Activated naive CD8-positive, alpha-beta T cell treated with anti-CD3 and anti-CD28 coated beads, Interleukin-2, amount 10 ng/mL, durations not matched to agents 7 days and 5 days (primary cell): ENCODE results near the gene SET. TPM values are rescaled to one million over a fixed set of nuclear protein-coding genes. Genes with fewer than 3 reads are reported as not detected.

Experiments used
- ATAC-seq: fragments of 150-1000 bp; cut with Tn5 transposase; one replicate; pipeline ENCODE4 v1.10.0; 2021; ENCODE audit warnings: low read depth, moderate library complexity
- POLR2A ChIA-PET: fragments of 350-600 bp; sonication (Branson Sonifier 250); formaldehyde crosslinking; loops from one replicate; lab custom pipeline; 2021; ENCODE audit warnings: antibody characterized with exemption; lab: Charles Lee
- DNase-seq: peaks from one replicate; pipeline ENCODE4 v3.0.0; 2021
- H3K27ac Mint-ChIP-seq: one replicate; pipeline ENCODE4 v1.8.0; 2022; ENCODE audit warnings: mild to moderate bottlenecking, mixed read lengths
- H3K27me3 Mint-ChIP-seq: one replicate; pipeline ENCODE4 v1.8.0; 2022; ENCODE audit warnings: mild to moderate bottlenecking, moderate library complexity, mixed read lengths
- H3K36me3 Mint-ChIP-seq: one replicate; pipeline ENCODE4 v1.8.0; 2021; ENCODE audit warnings: mild to moderate bottlenecking, mixed read lengths
- H3K4me1 Mint-ChIP-seq: one replicate; pipeline ENCODE4 v1.8.0; 2021; ENCODE audit warnings: mixed read lengths
- H3K4me3 Mint-ChIP-seq: one replicate; pipeline ENCODE4 v1.8.0; 2022; ENCODE audit warnings: mild to moderate bottlenecking, moderate library complexity, mixed read lengths
- H3K9me3 Mint-ChIP-seq: one replicate; pipeline ENCODE4 v1.8.0; 2021; ENCODE audit warnings: mixed read lengths
- total RNA-seq, 2 experiments: library from RNA; stranded (reverse); gene quantifications; one replicate each; pipeline ENCODE4 v1.2.3, GENCODE V29; 2021

Gene SET
- total RNA-seq, 2 experiments from 2014 or later, result 411 to 415 TPM

- peak; percentile 26 for DNase-seq
- no peaks in the 10 kb centered on the region for H3K9me3 Mint-ChIP-seq
- POLR2A ChIA-PET, result interaction anchor here (2.1 kb wide), 1 partner anchor 9 kb away, joined by 5 read pairs; no protein-coding TSS in a partner anchor
- no peak for ATAC-seq
- H3K36me3 Mint-ChIP-seq, result no peaks in the 10 kb centered on the region
- no peak overlapping the region for H3K4me3 Mint-ChIP-seq
- H3K27ac Mint-ChIP-seq, result no peak overlapping the region
- H3K27me3 Mint-ChIP-seq, result no peaks in the 10 kb centered on the region
- peaks cover 6% of the 10 kb centered on the region for H3K4me1 Mint-ChIP-seq
These were observed 17.8 kb downstream of the SET start for GRCh38 chr9:128706671-128707381.

GRCh38 chr9:128707446-128707845 lies 18.4 kb downstream of the SET start:
- DNase-seq, result peak; percentile 8
- Mint-ChIP-seq H3K27me3 (no peaks in the 10 kb centered on the region), H3K4me3 (no peak overlapping the region), H3K27ac (no peak overlapping the region), H3K4me1 (peaks cover 4% of the 10 kb centered on the region), H3K36me3 (no peaks in the 10 kb centered on the region), H3K9me3 (no peaks in the 10 kb centered on the region)
- POLR2A ChIA-PET, result interaction anchor here (2.1 kb wide), 1 partner anchor 10 kb away, joined by 5 read pairs; no protein-coding TSS in a partner anchor
- ATAC-seq, result no peak

DNA sequence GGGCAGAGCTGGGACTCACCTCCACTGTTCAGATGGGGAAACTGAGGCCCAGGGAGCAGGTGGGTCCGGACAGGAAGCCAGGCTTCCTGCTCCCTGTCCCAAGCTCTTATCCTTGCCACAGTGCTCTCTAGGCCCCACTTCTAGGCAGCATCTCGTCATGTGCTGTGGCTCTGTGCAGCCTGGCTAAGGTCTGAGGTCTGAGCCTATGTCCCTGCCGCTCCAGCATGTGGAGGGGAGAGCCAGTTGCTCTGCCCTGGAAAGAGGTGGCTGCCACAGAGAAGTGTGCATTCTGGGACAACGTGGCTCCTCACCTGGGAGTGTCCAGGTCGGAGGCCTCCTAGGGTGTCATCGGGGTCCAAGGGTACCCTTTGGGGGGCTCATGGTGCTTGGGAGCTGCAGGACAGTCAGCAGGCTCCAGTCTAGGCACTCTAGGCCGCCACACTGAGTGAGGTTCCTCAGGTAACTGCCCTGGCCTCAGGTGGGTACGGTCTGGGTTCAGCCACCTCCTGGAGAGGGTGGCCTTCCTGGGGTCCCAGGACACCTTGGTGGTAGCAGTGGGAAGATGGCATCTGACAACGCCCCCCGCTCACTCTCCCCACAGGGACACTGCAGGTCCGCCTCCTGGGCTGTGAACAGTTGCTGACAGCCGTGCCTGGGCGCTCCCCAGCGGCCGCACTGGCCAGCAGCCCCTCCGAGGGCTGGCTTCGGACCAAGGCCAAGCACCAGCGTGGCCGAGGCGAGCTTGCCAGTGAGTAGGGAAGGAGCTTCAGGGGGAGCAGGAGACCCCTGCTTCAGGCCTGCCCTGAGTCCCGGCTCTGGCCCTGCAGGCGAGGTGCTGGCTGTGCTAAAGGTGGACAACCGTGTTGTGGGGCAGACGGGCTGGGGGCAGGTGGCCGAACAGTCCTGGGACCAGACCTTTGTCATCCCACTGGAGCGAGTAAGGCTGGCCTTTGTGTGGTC lies 23.7 kb downstream of the SET start:
- H3K36me3 Mint-ChIP-seq, result no peaks in the 10 kb centered on the region
- POLR2A ChIA-PET, result interaction anchor here (1.7 kb wide), 1 partner anchor 11 kb away, joined by 6 read pairs; the partner anchor contains the start of gene ZDHHC12
- H3K4me3 Mint-ChIP-seq, result no peak overlapping the region
- ATAC-seq (no peak), DNase-seq (peak; percentile 29)
- no peaks in the 10 kb centered on the region for H3K4me1 Mint-ChIP-seq
- H3K27ac Mint-ChIP-seq, result no peak overlapping the region
- H3K9me3 Mint-ChIP-seq, result no peaks in the 10 kb centered on the region
- no peaks in the 10 kb centered on the region for H3K27me3 Mint-ChIP-seq

DNA sequence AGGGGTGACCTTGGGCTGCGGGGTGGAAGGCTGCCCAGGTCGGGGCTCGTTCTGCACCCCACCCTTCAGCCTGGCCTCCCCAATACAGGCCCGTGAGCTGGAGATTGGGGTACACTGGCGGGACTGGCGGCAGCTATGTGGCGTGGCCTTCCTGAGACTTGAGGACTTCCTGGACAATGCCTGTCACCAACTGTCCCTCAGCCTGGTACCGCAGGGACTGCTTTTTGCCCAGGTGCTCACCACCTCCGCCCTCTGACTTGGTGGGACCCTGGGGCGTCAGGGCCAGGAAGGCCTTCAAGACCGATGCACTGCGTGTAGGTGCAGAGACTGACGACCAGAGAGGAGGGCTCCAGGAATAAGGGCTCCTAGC lies 24.4 kb downstream of the SET start:
- Mint-ChIP-seq H3K4me1 (no peaks in the 10 kb centered on the region), H3K27ac (no peak overlapping the region), H3K4me3 (no peak overlapping the region), H3K9me3 (no peaks in the 10 kb centered on the region), H3K36me3 (peaks cover 3% of the 10 kb centered on the region), H3K27me3 (no peaks in the 10 kb centered on the region)
- DNase-seq (peak; percentile 21), ATAC-seq (no peak)
- POLR2A ChIA-PET, result no interaction called here

GRCh38 chr9:128713941-128714573 lies 25.0 kb downstream of the SET start:
- no peak overlapping the region for H3K4me3 Mint-ChIP-seq
- peak; percentile 16 for DNase-seq
- no peak overlapping the region for H3K27ac Mint-ChIP-seq
- ATAC-seq, result no peak
- H3K27me3 Mint-ChIP-seq, result no peaks in the 10 kb centered on the region
- H3K9me3 Mint-ChIP-seq, result no peaks in the 10 kb centered on the region
- POLR2A ChIA-PET, result interaction anchor here (0.6 kb wide), 1 partner anchor 235 kb away, joined by 3 read pairs; no protein-coding TSS in a partner anchor
- H3K4me1 Mint-ChIP-seq, result no peaks in the 10 kb centered on the region
- H3K36me3 Mint-ChIP-seq, result peaks cover 3% of the 10 kb centered on the region

DNA sequence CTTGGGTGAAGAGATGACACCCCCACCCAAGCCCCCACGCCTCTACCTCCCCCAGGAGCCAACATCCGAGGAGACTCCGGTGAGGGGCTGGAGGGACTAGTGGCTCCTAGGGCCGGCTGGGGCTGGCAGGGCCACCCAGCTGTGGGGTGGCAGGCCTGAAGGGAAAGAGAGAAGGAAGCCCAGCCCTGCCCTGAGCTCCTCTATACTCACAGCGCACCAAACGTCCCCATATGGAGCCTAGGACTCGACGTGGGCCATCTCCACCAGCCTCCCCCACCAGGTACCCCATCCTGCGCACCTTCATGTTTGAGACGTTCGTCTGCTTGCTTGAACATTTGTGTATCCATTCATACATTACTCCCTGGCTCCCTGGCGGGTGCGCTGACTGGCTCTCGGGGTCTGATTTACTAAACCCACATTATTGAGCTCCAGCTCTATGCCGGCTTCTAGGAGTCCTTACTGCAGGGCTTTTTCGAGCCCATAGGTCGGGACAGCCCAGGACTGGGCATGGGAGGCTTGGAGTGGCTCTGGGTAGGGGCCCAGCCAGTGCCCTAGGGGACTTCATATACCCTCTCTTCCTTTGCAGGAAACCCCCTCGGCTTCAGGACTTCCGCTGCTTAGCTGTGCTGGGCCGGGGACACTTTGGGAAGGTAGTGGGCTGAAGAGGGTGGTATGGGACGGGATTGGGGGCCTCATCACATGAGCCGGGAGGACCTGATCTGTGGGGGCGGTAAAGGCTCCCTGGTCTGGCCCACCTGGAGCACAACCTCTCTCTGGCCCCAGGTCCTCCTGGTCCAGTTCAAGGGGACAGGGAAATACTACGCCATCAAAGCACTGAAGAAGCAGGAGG lies 25.8 kb downstream of the SET start:
- POLR2A ChIA-PET, result interaction anchor here (0.6 kb wide), 1 partner anchor 234 kb away, joined by 3 read pairs; no protein-coding TSS in a partner anchor
- Mint-ChIP-seq H3K27ac (no peak overlapping the region), H3K9me3 (no peaks in the 10 kb centered on the region), H3K4me3 (no peak overlapping the region), H3K4me1 (no peaks in the 10 kb centered on the region), H3K27me3 (no peaks in the 10 kb centered on the region), H3K36me3 (peaks cover 3% of the 10 kb centered on the region)
- DNase-seq, result peak; percentile 24
- no peak for ATAC-seq

- DNase-seq (no peak), ATAC-seq (no peak)
- POLR2A ChIA-PET, result no interaction called here
- peaks cover 3% of the 10 kb centered on the region for H3K36me3 Mint-ChIP-seq
- no peaks in the 10 kb centered on the region for H3K9me3 Mint-ChIP-seq
- no peak overlapping the region for H3K4me3 Mint-ChIP-seq
- no peaks in the 10 kb centered on the region for H3K27me3 Mint-ChIP-seq
- H3K27ac Mint-ChIP-seq, result no peak overlapping the region
- no peaks in the 10 kb centered on the region for H3K4me1 Mint-ChIP-seq
These were observed 26.4 kb downstream of the SET start for GRCh38 chr9:128715436-128715750.

GRCh38 chr9:128716581-128717254 lies 27.7 kb downstream of the SET start:
- ATAC-seq, result no peak
- H3K27ac Mint-ChIP-seq, result no peak overlapping the region

GRCh38 chr9:128718047-128718446 lies 29.0 kb downstream of the SET start:
- Mint-ChIP-seq H3K4me3 (no peak overlapping the region), H3K4me1 (peaks cover 11% of the 10 kb centered on the region), H3K36me3 (peaks cover 3% of the 10 kb centered on the region), H3K9me3 (no peaks in the 10 kb centered on the region), H3K27ac (no peak overlapping the region), H3K27me3 (no peaks in the 10 kb centered on the region)
- ATAC-seq (no peak), DNase-seq (no peak)
- POLR2A ChIA-PET, result no interaction called here

More at GRCh38 chr9:128716581-128717254, 27.7 kb downstream of the SET start:
- Mint-ChIP-seq H3K4me1 (no peaks in the 10 kb centered on the region), H3K9me3 (no peaks in the 10 kb centered on the region), H3K4me3 (no peak overlapping the region), H3K36me3 (peaks cover 3% of the 10 kb centered on the region), H3K27me3 (no peaks in the 10 kb centered on the region)
- no peak for DNase-seq
- POLR2A ChIA-PET, result interaction anchor here (0.7 kb wide), 2 partner anchors 32 to 232 kb away, joined by 3 to 5 read pairs; no protein-coding TSS in a partner anchor

GRCh38 chr9:128718475-128718874 lies 29.5 kb downstream of the SET start:
- POLR2A ChIA-PET, result no interaction called here
- Mint-ChIP-seq H3K27ac (no peak overlapping the region), H3K4me3 (no peak overlapping the region), H3K36me3 (peaks cover 3% of the 10 kb centered on the region), H3K9me3 (no peaks in the 10 kb centered on the region), H3K27me3 (no peaks in the 10 kb centered on the region), H3K4me1 (peaks cover 12% of the 10 kb centered on the region)
- DNase-seq, result no peak
- no peak for ATAC-seq

DNA sequence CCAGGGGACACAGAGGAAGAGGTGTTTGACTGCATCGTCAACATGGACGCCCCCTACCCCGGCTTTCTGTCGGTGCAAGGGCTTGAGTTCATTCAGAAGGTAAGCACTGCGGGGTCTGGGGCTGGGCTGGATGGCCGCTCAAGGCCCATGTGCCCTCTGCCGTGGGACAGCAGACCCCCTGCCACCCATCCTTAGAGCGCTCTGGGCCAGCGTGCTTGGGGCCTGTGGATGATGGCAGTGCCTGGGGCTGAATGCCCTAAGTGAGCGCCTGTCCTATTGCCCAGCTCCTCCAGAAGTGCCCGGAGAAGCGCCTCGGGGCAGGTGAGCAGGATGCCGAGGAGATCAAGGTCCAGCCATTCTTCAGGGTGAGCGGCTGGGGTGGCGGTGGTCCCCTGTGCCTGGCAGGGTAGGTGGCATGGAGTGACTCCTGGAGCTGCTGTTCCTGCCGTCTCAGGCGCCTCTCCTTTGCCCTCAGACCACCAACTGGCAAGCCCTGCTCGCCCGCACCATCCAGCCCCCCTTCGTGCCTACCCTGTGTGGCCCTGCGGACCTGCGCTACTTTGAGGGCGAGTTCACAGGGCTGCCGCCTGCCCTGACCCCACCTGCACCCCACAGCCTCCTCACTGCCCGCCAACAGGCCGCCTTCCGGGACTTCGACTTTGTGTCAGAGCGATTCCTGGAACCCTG lies 31.0 kb downstream of the SET start:
- H3K27ac Mint-ChIP-seq, result no peak overlapping the region
- POLR2A ChIA-PET, result no interaction called here
- H3K4me3 Mint-ChIP-seq, result no peak overlapping the region
- peaks cover 19% of the 10 kb centered on the region for H3K4me1 Mint-ChIP-seq
- ATAC-seq (no peak), DNase-seq (no peak)
- no peaks in the 10 kb centered on the region for H3K9me3 Mint-ChIP-seq
- no peaks in the 10 kb centered on the region for H3K27me3 Mint-ChIP-seq
- H3K36me3 Mint-ChIP-seq, result peaks cover 3% of the 10 kb centered on the region
